Osteoblast (primary cell): Measurements from ENCODE around the gene DICER1. TPM values are rescaled to one million over a fixed set of nuclear protein-coding genes. Genes with fewer than 3 reads are reported as not detected.

Source experiments
- DNase-seq: peaks from one replicate; pipeline ENCODE4 v3.0.0; 2011; ENCODE audit warnings: low spot score, mixed read lengths; ENCODE audit not compliant: insufficient read length; ENCODE audit errors: missing footprints
- H2AFZ ChIP-seq: 2 replicates; pipeline ENCODE4 v1.6.0; 2011; ENCODE audit warnings: mild to moderate bottlenecking, low read length
- H3K27ac ChIP-seq: 2 replicates; pipeline ENCODE4 v1.5.1; 2011; ENCODE audit warnings: mild to moderate bottlenecking, low read depth, low read length, moderate library complexity
- H3K27me3 ChIP-seq: 2 replicates; pipeline ENCODE4 v1.6.0; 2012; ENCODE audit warnings: mild to moderate bottlenecking, control low read depth, inconsistent platforms, low read length, moderate library complexity; ENCODE audit not compliant: insufficient read depth
- H3K36me3 ChIP-seq: 2 replicates; pipeline ENCODE4 v1.5.1; 2011; ENCODE audit warnings: mild to moderate bottlenecking, low read length, control low read depth, moderate library complexity; ENCODE audit not compliant: insufficient read depth
- H3K4me1 ChIP-seq: 2 replicates; pipeline ENCODE4 v1.5.1; 2011; ENCODE audit warnings: mild to moderate bottlenecking, low read length, control low read depth, moderate library complexity; ENCODE audit not compliant: insufficient read depth
- H3K4me2 ChIP-seq: 2 replicates; pipeline ENCODE4 v1.6.0; 2011; ENCODE audit warnings: mild to moderate bottlenecking, low read length; ENCODE audit not compliant: insufficient read depth
- H3K4me3 ChIP-seq: fragments of 200-600 bp; sonication (generic); 3 replicates; pipeline ENCODE4 v1.5.1; 2012; ENCODE audit warnings: mild to moderate bottlenecking, low read length, inconsistent platforms; ENCODE audit not compliant: insufficient read depth
- H3K79me2 ChIP-seq: 2 replicates; pipeline ENCODE4 v1.6.0; 2012; ENCODE audit warnings: mild to moderate bottlenecking, low read length, control low read depth, inconsistent platforms; ENCODE audit not compliant: insufficient read depth
- H3K9me3 ChIP-seq: 2 replicates; pipeline ENCODE4 v1.5.1; 2011; ENCODE audit warnings: low read depth, low read length, control low read depth
- H4K20me1 ChIP-seq: 2 replicates; pipeline ENCODE4 v1.6.0; 2012; ENCODE audit warnings: mild to moderate bottlenecking, low read length, control low read depth; ENCODE audit not compliant: insufficient read depth
- CTCF ChIP-seq: IDR thresholded peaks from 2 replicates; pipeline ENCODE4 v1.5.1; 2011; ENCODE audit warnings: mild to moderate bottlenecking, low read depth, low read length, moderate library complexity; ENCODE audit errors: extremely low read depth
- total RNA-seq: library from RNA; depleted of rRNA; stranded (reverse); fragments of >200 nt; gene quantifications from 2 replicates; pipeline ENCODE4 v1.2.3, GENCODE V29; 2012

DICER1 gene
- total RNA-seq, 1 donor = 53.6 TPM

DNA sequence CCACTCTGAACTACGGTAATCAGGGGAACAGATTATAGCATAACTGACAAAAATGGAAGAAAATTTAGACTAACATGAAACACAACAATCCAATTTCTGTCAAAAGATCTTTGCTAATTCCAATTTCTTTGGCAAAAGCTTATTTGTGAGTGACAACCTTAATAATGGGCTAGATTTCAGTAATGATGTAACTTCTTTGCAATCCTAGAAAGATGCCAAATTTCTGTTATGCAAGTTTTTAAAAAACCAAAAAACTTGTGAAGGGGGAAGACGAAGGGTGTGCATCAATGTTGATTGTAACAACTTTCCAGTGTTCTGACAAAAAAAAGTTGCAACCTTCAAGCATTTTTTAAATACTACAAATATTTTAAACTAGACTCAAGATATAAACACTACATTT lies 59.9 kb downstream of the DICER1 start:
- H3K4me1 ChIP-seq = peaks cover 9% of the 10 kb centered on the region
- H3K4me2 ChIP-seq = no peak overlapping the region
- no peak overlapping the region for H2AFZ ChIP-seq
- H3K36me3 ChIP-seq = peaks cover 42% of the 10 kb centered on the region
- peaks cover 33% of the 10 kb centered on the region for H3K79me2 ChIP-seq
- H3K9me3 ChIP-seq = no peaks in the 10 kb centered on the region
- DNase-seq = no peak
- H4K20me1 ChIP-seq = peaks cover 7% of the 10 kb centered on the region
- H3K27ac ChIP-seq = no peak overlapping the region
- no peaks in the 10 kb centered on the region for H3K27me3 ChIP-seq
- H3K4me3 ChIP-seq = no peak overlapping the region
- TF ChIP-seq CTCF = no peak

DNA sequence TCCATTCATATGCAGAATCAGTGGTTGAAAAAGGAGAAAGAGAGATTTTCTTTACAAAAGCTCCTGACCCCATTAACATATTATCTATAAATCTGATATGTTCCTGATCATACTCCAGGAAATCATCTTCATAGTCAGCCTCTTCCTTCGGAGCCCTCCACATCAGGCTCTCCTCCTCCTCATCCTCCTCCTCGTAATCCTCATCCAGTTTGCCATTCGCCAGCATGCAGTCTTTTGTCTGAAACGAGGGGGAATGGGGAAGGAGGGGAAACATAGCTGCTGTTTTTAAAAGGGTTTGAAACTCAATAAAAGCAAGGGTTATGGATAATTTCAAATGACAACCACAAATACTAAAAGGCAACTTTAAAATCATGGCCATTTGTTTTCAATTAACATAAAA lies 60.9 kb downstream of the DICER1 start:
- Histone ChIP-seq H3K79me2 (peaks cover 27% of the 10 kb centered on the region), H3K27me3 (no peaks in the 10 kb centered on the region), H3K4me2 (no peak overlapping the region), H3K9me3 (no peaks in the 10 kb centered on the region), H3K36me3 (peaks cover 35% of the 10 kb centered on the region), H3K4me1 (peaks cover 9% of the 10 kb centered on the region), H2AFZ (no peak overlapping the region), H4K20me1 (peaks cover 7% of the 10 kb centered on the region), H3K27ac (no peak overlapping the region), H3K4me3 (no peak overlapping the region)
- TF ChIP-seq CTCF = no peak
- DNase-seq = no peak

- peaks cover 34% of the 10 kb centered on the region for H3K36me3 ChIP-seq
- H3K4me1 ChIP-seq = peaks cover 9% of the 10 kb centered on the region
- no peak overlapping the region for H3K4me2 ChIP-seq
- H3K27me3 ChIP-seq = no peaks in the 10 kb centered on the region
- no peak overlapping the region for H2AFZ ChIP-seq
- H3K27ac ChIP-seq = no peak overlapping the region
- no peak for DNase-seq
- H3K4me3 ChIP-seq = no peak overlapping the region
- TF ChIP-seq CTCF = no peak
- H4K20me1 ChIP-seq = peaks cover 7% of the 10 kb centered on the region
- peaks cover 23% of the 10 kb centered on the region for H3K79me2 ChIP-seq
- H3K9me3 ChIP-seq = no peaks in the 10 kb centered on the region
Observed at GRCh38 chr14:95095996-95096395, 61.3 kb downstream of the DICER1 start.

DNA sequence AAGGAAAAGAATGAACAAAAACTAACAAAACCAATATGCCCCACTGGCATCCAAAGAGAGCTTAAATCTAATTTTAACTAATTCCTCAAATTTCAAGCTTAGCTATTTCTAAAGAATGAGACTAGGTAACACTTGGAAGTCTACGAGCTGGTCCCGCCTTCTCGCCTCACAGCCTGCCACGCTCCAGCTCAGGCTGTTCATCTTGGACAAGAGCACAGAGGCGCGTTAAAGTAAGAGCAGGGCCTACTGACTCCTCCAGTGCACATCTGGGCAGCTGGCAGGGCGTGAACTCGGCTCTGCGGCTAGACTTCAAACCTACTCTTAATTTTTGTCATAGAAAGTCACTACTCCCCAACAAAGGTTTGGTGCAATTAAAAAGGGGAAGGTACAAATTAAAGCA lies 64.6 kb downstream of the DICER1 start:
- Histone ChIP-seq H3K9me3 (no peaks in the 10 kb centered on the region), H3K4me3 (no peak overlapping the region), H3K4me1 (peaks cover 4% of the 10 kb centered on the region), H2AFZ (no peak overlapping the region), H4K20me1 (peaks cover 2% of the 10 kb centered on the region), H3K27me3 (no peaks in the 10 kb centered on the region), H3K36me3 (peaks cover 55% of the 10 kb centered on the region), H3K4me2 (no peak overlapping the region), H3K27ac (no peak overlapping the region), H3K79me2 (peaks cover 12% of the 10 kb centered on the region)
- no peak for TF ChIP-seq CTCF
- no peak for DNase-seq
